Ishikawa (cell line): ENCODE results near the gene SSH2.

Experiments used
- EGR1 ChIP-seq: IDR thresholded peaks from 2 replicates; pipeline ENCODE4 v1.6.1; 2012
- TF ChIP-seq, protein P1 (sequence below): IDR thresholded peaks from 2 replicates; pipeline ENCODE4 v1.6.1; 2012; ENCODE audit warnings: low read depth, mild to moderate bottlenecking

GRCh38 chr17:29862127-29862526, 67.9 kb downstream of the SSH2 start:
- TF ChIP-seq, protein P1, sequence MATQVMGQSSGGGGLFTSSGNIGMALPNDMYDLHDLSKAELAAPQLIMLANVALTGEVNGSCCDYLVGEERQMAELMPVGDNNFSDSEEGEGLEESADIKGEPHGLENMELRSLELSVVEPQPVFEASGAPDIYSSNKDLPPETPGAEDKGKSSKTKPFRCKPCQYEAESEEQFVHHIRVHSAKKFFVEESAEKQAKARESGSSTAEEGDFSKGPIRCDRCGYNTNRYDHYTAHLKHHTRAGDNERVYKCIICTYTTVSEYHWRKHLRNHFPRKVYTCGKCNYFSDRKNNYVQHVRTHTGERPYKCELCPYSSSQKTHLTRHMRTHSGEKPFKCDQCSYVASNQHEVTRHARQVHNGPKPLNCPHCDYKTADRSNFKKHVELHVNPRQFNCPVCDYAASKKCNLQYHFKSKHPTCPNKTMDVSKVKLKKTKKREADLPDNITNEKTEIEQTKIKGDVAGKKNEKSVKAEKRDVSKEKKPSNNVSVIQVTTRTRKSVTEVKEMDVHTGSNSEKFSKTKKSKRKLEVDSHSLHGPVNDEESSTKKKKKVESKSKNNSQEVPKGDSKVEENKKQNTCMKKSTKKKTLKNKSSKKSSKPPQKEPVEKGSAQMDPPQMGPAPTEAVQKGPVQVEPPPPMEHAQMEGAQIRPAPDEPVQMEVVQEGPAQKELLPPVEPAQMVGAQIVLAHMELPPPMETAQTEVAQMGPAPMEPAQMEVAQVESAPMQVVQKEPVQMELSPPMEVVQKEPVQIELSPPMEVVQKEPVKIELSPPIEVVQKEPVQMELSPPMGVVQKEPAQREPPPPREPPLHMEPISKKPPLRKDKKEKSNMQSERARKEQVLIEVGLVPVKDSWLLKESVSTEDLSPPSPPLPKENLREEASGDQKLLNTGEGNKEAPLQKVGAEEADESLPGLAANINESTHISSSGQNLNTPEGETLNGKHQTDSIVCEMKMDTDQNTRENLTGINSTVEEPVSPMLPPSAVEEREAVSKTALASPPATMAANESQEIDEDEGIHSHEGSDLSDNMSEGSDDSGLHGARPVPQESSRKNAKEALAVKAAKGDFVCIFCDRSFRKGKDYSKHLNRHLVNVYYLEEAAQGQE, result no peak
- TF ChIP-seq EGR1, result no peak
